ENCODE results near the gene CCDC88C. TPM values are rescaled to one million over a fixed set of nuclear protein-coding genes. Genes with fewer than 3 reads are reported as not detected.
A peak's percentile ranks its signal among the peaks of the same experiment; 100 is the strongest.

The CCDC88C gene
- total RNA-seq, 1 donor, result 0.36 TPM

GRCh38 chr14:91235841-91236240 lies 181.8 kb downstream of the CCDC88C start:
- Histone ChIP-seq H3K9me3 (ENCODE audit: low read depth, low read length) (no peaks in the 10 kb centered on the region), H3K36me3 (ENCODE audit: insufficient read depth, low read length) (peaks cover 19% of the 10 kb centered on the region), H3K79me2 (ENCODE audit: insufficient read depth, low read length) (peaks cover 22% of the 10 kb centered on the region), H3K27me3 (ENCODE audit: insufficient read depth, low read length) (no peaks in the 10 kb centered on the region), H2AFZ (ENCODE audit: low read length) (no peak overlapping the region), H3K4me2 (ENCODE audit: insufficient read depth, low read length) (no peak overlapping the region), H3K27ac (ENCODE audit: low read depth, low read length) (peak overlapping the region; percentile 86), H4K20me1 (ENCODE audit: insufficient read depth, low read length) (no peaks in the 10 kb centered on the region), H3K4me3 (ENCODE audit: insufficient read depth, low read length) (no peak overlapping the region), H3K4me1 (ENCODE audit: insufficient read depth, low read length) (peaks cover 10% of the 10 kb centered on the region)
- DNase-seq (ENCODE audit: insufficient read length, low spot score, missing footprints), result no peak
- TF ChIP-seq CTCF (IDR thresholded peaks at IDR 0.05; ENCODE audit: extremely low read depth, low read depth, low read length), result no peak

DNA sequence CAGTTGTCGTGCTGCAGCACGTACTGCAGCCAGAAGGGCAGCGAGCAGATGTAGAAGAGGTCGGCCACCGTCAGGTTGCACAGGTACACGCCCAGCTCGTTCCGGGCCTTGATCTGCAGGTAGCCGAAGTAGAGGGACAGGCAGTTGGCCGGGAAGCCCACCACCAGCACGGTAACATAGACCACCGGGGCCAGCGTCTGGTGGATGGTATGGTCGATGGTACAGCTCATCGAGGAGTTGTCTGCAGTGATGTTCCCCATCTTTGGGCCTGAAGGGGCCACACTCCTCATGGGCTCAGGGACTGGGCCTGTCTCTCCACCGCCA lies 182.9 kb downstream of the CCDC88C start:
- no peak for DNase-seq (ENCODE audit: insufficient read length, low spot score, missing footprints)
- Histone ChIP-seq H3K79me2 (ENCODE audit: insufficient read depth, low read length) (peaks cover 19% of the 10 kb centered on the region), H3K9me3 (ENCODE audit: low read depth, low read length) (no peaks in the 10 kb centered on the region), H4K20me1 (ENCODE audit: insufficient read depth, low read length) (no peaks in the 10 kb centered on the region), H3K27me3 (ENCODE audit: insufficient read depth, low read length) (no peaks in the 10 kb centered on the region), H3K27ac (ENCODE audit: low read depth, low read length) (no peak overlapping the region), H3K4me1 (ENCODE audit: insufficient read depth, low read length) (peaks cover 21% of the 10 kb centered on the region), H3K4me2 (ENCODE audit: insufficient read depth, low read length) (no peak overlapping the region), H3K36me3 (ENCODE audit: insufficient read depth, low read length) (peaks cover 19% of the 10 kb centered on the region), H3K4me3 (ENCODE audit: insufficient read depth, low read length) (no peak overlapping the region), H2AFZ (ENCODE audit: low read length) (no peak overlapping the region)
- TF ChIP-seq CTCF (IDR thresholded peaks at IDR 0.05; ENCODE audit: extremely low read depth, low read depth, low read length), result no peak

- DNase-seq (ENCODE audit: insufficient read length, low spot score, missing footprints), result no peak
- Histone ChIP-seq H3K27me3 (ENCODE audit: insufficient read depth, low read length) (no peaks in the 10 kb centered on the region), H3K4me2 (ENCODE audit: insufficient read depth, low read length) (no peak overlapping the region), H3K36me3 (ENCODE audit: insufficient read depth, low read length) (peaks cover 19% of the 10 kb centered on the region), H3K79me2 (ENCODE audit: insufficient read depth, low read length) (peaks cover 15% of the 10 kb centered on the region), H3K9me3 (ENCODE audit: low read depth, low read length) (no peaks in the 10 kb centered on the region), H3K4me3 (ENCODE audit: insufficient read depth, low read length) (no peak overlapping the region), H3K27ac (ENCODE audit: low read depth, low read length) (no peak overlapping the region), H4K20me1 (ENCODE audit: insufficient read depth, low read length) (no peaks in the 10 kb centered on the region), H3K4me1 (ENCODE audit: insufficient read depth, low read length) (peaks cover 27% of the 10 kb centered on the region), H2AFZ (ENCODE audit: low read length) (no peak overlapping the region)
- TF ChIP-seq CTCF (IDR thresholded peaks at IDR 0.05; ENCODE audit: extremely low read depth, low read depth, low read length), result no peak
Observed at GRCh38 chr14:91233936-91234790, 183.5 kb downstream of the CCDC88C start.

- H3K9me3 ChIP-seq (ENCODE audit: low read depth, low read length), result no peaks in the 10 kb centered on the region
- H3K36me3 ChIP-seq (ENCODE audit: insufficient read depth, low read length), result peaks cover 19% of the 10 kb centered on the region
- H3K4me3 ChIP-seq (ENCODE audit: insufficient read depth, low read length), result no peak overlapping the region
- no peaks in the 10 kb centered on the region for H3K27me3 ChIP-seq (ENCODE audit: insufficient read depth, low read length)
- H2AFZ ChIP-seq (ENCODE audit: low read length), result no peak overlapping the region
- H3K27ac ChIP-seq (ENCODE audit: low read depth, low read length), result no peak overlapping the region
- no peak overlapping the region for H3K4me2 ChIP-seq (ENCODE audit: insufficient read depth, low read length)
- peaks cover 43% of the 10 kb centered on the region for H3K4me1 ChIP-seq (ENCODE audit: insufficient read depth, low read length)
- peak; percentile 46 for DNase-seq (ENCODE audit: insufficient read length, low spot score, missing footprints)
- TF ChIP-seq CTCF (IDR thresholded peaks at IDR 0.05; ENCODE audit: extremely low read depth, low read depth, low read length), result no peak
- H3K79me2 ChIP-seq (ENCODE audit: insufficient read depth, low read length), result peaks cover 5% of the 10 kb centered on the region
- no peaks in the 10 kb centered on the region for H4K20me1 ChIP-seq (ENCODE audit: insufficient read depth, low read length)
Observed at GRCh38 chr14:91232603-91233002, 185.0 kb downstream of the CCDC88C start.

All from osteoblast (primary cell).